ENCODE measurements around the gene DHRSX. TPM values are rescaled to one million over a fixed set of nuclear protein-coding genes. Genes with fewer than 3 reads are reported as not detected.

The DHRSX gene
- total RNA-seq, 1 donor from 2014 or later: 30.4 TPM

DNA sequence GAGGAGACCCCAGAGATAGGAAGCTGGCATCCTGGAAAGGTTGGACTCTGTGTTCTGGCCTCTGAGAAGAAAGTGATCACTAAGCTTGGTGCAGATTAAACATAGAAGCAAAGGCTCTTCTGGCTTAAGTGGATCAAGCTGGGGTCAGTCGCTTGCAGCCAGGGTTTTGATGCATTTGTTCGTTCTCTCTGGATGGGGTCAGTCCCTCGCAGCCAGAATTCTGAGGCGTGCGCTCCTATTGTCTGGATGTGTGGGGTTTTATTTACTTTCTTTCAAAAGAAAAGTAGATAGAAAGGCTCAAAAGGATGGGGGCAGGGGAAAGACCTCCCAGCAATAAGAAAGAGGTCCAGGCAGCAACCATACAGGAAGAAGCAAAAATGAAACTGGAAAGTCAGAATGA, 152.6 kb downstream of the DHRSX start:
- Mint-ChIP-seq H3K9me3 (ENCODE audit: unreplicated experiment) (no peaks in the 10 kb centered on the region), H3K36me3 (ENCODE audit: low read depth, unreplicated experiment) (peaks cover 14% of the 10 kb centered on the region), H3K4me3 (ENCODE audit: unreplicated experiment) (no peak overlapping the region), H3K4me1 (ENCODE audit: low read depth, unreplicated experiment) (peaks cover 18% of the 10 kb centered on the region), H3K27me3 (ENCODE audit: low read depth, unreplicated experiment) (no peaks in the 10 kb centered on the region), H3K27ac (ENCODE audit: unreplicated experiment) (no peak overlapping the region)
- no peak overlapping the region for H3K27ac ChIP-seq (ENCODE audit: low read depth, low read length)
- H2AFZ ChIP-seq (ENCODE audit: low read depth, low read length): no peak overlapping the region
- no peak for DNase-seq (ENCODE audit: low read depth)
- H3K9ac ChIP-seq (ENCODE audit: low read length): no peak overlapping the region
- peaks cover 22% of the 10 kb centered on the region for H3K4me1 ChIP-seq (ENCODE audit: insufficient read depth, low read length)
- no peak for FAIRE-seq
- no peak for TF ChIP-seq EZH2 (IDR thresholded peaks at IDR 0.05; ENCODE audit: insufficient read depth, low read length)
- TF ChIP-seq, protein P1, sequence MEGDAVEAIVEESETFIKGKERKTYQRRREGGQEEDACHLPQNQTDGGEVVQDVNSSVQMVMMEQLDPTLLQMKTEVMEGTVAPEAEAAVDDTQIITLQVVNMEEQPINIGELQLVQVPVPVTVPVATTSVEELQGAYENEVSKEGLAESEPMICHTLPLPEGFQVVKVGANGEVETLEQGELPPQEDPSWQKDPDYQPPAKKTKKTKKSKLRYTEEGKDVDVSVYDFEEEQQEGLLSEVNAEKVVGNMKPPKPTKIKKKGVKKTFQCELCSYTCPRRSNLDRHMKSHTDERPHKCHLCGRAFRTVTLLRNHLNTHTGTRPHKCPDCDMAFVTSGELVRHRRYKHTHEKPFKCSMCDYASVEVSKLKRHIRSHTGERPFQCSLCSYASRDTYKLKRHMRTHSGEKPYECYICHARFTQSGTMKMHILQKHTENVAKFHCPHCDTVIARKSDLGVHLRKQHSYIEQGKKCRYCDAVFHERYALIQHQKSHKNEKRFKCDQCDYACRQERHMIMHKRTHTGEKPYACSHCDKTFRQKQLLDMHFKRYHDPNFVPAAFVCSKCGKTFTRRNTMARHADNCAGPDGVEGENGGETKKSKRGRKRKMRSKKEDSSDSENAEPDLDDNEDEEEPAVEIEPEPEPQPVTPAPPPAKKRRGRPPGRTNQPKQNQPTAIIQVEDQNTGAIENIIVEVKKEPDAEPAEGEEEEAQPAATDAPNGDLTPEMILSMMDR (IDR thresholded peaks at IDR 0.05; ENCODE audit: insufficient read depth, low read depth, low read length): no peak
- peaks cover 4% of the 10 kb centered on the region for H4K20me1 ChIP-seq (ENCODE audit: insufficient read depth, low read length)
- no peaks in the 10 kb centered on the region for H3K36me3 ChIP-seq (ENCODE audit: insufficient read depth, low read length)
- no peaks in the 10 kb centered on the region for H3K9me3 ChIP-seq (ENCODE audit: insufficient read depth, low read depth, low read length)
- no peak overlapping the region for H3K4me3 ChIP-seq (ENCODE audit: insufficient read depth, low read depth, low read length)
- no peaks in the 10 kb centered on the region for H3K79me2 ChIP-seq (ENCODE audit: insufficient read depth, low read length)
- no peak overlapping the region for H3K4me2 ChIP-seq (ENCODE audit: low read length)
- H3K27me3 ChIP-seq (ENCODE audit: insufficient read depth, low read length): no peaks in the 10 kb centered on the region

DNA sequence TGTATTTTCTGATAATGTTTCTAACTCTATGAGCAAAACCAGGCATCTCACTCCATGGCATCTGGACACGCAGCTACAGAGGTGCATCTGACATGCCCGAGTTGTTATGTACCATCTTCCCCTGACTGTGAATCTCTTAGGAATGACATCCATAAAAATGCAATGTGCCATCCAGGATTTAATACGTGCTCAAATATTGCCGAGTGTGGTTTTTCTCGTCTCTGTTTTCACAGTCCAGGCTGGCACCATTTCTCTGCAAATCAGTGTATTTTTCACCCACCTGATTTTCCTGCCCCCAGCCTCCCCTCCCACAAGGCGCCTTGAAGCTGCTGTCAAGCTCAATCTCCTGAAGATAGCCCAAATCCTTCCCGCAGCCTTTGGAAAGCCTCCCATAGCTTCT, 154.6 kb downstream of the DHRSX start:
- Histone ChIP-seq H3K9ac (ENCODE audit: low read length) (no peak overlapping the region), H3K4me1 (ENCODE audit: insufficient read depth, low read length) (peaks cover 19% of the 10 kb centered on the region), H3K36me3 (ENCODE audit: insufficient read depth, low read length) (no peaks in the 10 kb centered on the region), H3K4me2 (ENCODE audit: low read length) (no peak overlapping the region), H3K79me2 (ENCODE audit: insufficient read depth, low read length) (no peaks in the 10 kb centered on the region), H3K4me3 (ENCODE audit: insufficient read depth, low read depth, low read length) (no peak overlapping the region), H3K27ac (ENCODE audit: low read depth, low read length) (no peak overlapping the region), H4K20me1 (ENCODE audit: insufficient read depth, low read length) (no peaks in the 10 kb centered on the region), H3K9me3 (ENCODE audit: insufficient read depth, low read depth, low read length) (no peaks in the 10 kb centered on the region), H3K27me3 (ENCODE audit: insufficient read depth, low read length) (no peaks in the 10 kb centered on the region), H2AFZ (ENCODE audit: low read depth, low read length) (no peak overlapping the region)
- Mint-ChIP-seq H3K27ac (ENCODE audit: unreplicated experiment) (no peak overlapping the region), H3K4me1 (ENCODE audit: low read depth, unreplicated experiment) (peaks cover 13% of the 10 kb centered on the region), H3K36me3 (ENCODE audit: low read depth, unreplicated experiment) (peaks cover 14% of the 10 kb centered on the region), H3K4me3 (ENCODE audit: unreplicated experiment) (no peak overlapping the region), H3K9me3 (ENCODE audit: unreplicated experiment) (no peaks in the 10 kb centered on the region), H3K27me3 (ENCODE audit: low read depth, unreplicated experiment) (no peaks in the 10 kb centered on the region)
- FAIRE-seq: no peak
- TF ChIP-seq, protein P1 (IDR thresholded peaks at IDR 0.05; ENCODE audit: insufficient read depth, low read depth, low read length): no peak
- no peak for TF ChIP-seq EZH2 (IDR thresholded peaks at IDR 0.05; ENCODE audit: insufficient read depth, low read length)
- DNase-seq (ENCODE audit: low read depth): no peak

DNA sequence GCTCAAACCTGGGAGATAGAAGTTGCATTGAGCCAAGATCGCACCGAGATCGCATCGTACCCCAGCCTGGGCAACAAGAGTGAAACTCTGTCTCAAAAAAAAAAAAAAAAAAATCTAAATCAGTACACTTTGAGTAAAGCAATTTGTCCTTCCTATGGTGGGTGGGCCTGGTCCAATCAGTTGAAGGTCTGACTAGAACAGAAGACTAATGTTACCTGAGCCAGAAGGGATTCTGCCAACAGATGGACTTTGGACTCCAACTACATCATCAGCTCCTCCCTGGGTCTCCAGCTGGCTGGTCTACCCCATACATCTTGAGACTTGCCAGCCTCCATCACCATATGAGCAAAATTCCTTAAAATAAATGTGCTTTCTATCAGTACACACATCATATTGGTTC, 155.2 kb downstream of the DHRSX start:
- no peaks in the 10 kb centered on the region for H4K20me1 ChIP-seq (ENCODE audit: insufficient read depth, low read length)
- Mint-ChIP-seq H3K4me3 (ENCODE audit: unreplicated experiment) (no peak overlapping the region), H3K36me3 (ENCODE audit: low read depth, unreplicated experiment) (peaks cover 18% of the 10 kb centered on the region), H3K27me3 (ENCODE audit: low read depth, unreplicated experiment) (no peaks in the 10 kb centered on the region), H3K4me1 (ENCODE audit: low read depth, unreplicated experiment) (peaks cover 14% of the 10 kb centered on the region), H3K27ac (ENCODE audit: unreplicated experiment) (no peak overlapping the region), H3K9me3 (ENCODE audit: unreplicated experiment) (peaks cover 2% of the 10 kb centered on the region)
- H3K9me3 ChIP-seq (ENCODE audit: insufficient read depth, low read depth, low read length): no peaks in the 10 kb centered on the region
- no peak overlapping the region for H2AFZ ChIP-seq (ENCODE audit: low read depth, low read length)
- H3K4me1 ChIP-seq (ENCODE audit: insufficient read depth, low read length): peaks cover 22% of the 10 kb centered on the region
- H3K4me2 ChIP-seq (ENCODE audit: low read length): no peak overlapping the region
- no peak overlapping the region for H3K27ac ChIP-seq (ENCODE audit: low read depth, low read length)
- H3K4me3 ChIP-seq (ENCODE audit: insufficient read depth, low read depth, low read length): no peak overlapping the region
- H3K27me3 ChIP-seq (ENCODE audit: insufficient read depth, low read length): no peaks in the 10 kb centered on the region
- FAIRE-seq (no peak), DNase-seq (ENCODE audit: low read depth) (no peak)
- TF ChIP-seq, protein P1 (IDR thresholded peaks at IDR 0.05; ENCODE audit: insufficient read depth, low read depth, low read length): no peak
- TF ChIP-seq EZH2 (IDR thresholded peaks at IDR 0.05; ENCODE audit: insufficient read depth, low read length): no peak
- H3K9ac ChIP-seq (ENCODE audit: low read length): no peak overlapping the region
- H3K36me3 ChIP-seq (ENCODE audit: insufficient read depth, low read length): no peaks in the 10 kb centered on the region
- no peaks in the 10 kb centered on the region for H3K79me2 ChIP-seq (ENCODE audit: insufficient read depth, low read length)
